GM18873 (cell line): Measurements from ENCODE around the gene SULT1A1.
"Not testable (repeated sequence)": the region's sequence is repeated elsewhere in the genome, so short reads cannot be mapped to it uniquely, and the experiment has no call there.

ENCODE experiments used
- ATAC-seq: cut with Tn5 transposase; IDR thresholded peaks from one replicate; pipeline ENCODE4 v1.9.1; 2021; ENCODE audit warnings: mild to moderate bottlenecking, moderate library complexity, moderate number of reproducible peaks; ENCODE audit not compliant: unreplicated experiment, low FRiP score

The SULT1A1 gene

DNA sequence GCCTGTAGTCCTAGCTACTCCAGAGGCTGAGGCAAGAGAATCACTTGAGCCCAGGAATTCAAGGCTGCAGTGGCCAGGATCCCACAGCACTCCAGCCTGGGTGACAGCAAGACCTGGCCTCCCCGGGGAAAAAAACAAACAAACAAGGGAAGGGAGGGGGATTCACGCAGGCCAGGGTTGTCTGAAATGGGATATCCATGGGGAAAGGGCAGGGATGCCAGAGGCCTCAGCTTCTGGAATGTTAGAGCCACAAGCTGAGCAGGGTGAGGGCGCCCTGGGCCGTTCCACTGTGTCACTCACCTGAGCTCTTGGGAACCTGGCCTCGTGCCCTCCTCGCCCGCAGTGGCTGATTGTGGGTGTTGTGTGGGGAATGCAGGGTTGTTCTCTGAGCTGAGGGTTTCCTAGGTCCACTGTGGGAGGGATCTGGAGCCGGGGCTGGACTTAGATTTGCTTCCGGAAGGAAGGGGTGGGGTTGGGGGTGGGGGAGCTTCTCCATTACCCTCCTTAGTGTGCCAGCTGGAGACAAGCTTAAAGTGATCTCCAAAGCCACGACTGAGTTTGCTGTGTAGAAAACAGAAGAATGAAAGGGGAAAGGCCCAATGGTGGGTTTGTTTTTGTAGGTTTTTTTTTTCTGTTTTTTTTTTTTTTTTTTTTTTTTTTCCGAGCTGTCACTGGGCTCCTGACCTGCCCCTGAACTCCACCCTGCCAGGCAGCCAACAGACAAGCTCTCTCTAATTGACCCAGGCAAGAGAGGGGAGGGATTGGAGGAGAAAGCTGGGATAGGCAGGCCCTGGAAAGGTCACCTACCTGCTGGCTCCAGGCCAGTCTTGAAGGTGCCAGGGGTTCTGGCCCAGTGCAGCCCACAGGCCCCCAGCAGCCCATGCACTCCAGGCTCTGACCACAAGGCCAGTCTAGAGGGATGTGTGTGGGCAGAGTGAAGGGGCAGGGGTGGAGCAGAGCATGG is at the start of gene SULT1A1:
Gene SULT1A1, minus strand, starts transcription at position 414 of the 964 bp plus-strand sequence. CDS start 1,189 bp downstream, outside the sequence.
- no peak for ATAC-seq

DNA sequence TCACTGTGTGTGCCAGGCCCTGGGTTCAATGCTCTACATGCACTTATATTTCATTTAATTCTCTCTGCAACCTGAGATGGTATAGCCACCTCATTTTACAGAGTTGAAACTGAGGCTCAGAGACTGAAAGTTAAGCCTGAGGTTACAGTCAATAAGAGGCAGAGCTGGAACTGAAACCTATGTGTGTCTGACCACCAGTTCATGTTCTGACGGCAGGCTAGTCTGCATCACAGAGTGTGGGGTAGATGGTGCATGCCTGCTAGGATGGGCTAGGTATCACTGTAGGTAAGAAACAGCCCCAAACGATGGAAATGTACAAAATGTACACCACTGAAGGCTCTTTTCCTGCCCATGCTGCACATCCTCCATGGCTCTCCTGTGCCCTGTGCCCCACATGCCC is 30.1 kb upstream of the SULT1A1 start:
- not testable (repeated sequence) for ATAC-seq

DNA sequence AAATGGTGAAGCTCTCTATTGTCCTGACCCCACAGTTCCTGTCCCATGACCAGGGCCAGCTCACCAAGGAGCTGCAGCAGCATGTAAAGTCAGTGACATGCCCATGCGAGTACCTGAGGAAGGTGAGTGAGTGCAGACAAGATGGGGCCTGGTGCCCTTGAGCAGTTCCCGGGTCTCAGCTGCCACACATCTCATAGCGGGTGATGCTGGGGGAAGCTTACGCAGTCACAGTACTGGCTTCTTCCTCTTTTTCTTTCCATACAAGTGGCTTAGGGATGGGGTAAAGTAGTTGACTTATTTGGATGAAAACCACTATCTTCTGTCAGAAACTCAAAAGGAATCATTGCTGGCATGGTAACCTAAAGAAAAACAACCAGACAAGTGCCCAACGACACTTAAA is 28.5 kb upstream of the SULT1A1 start:
- not testable (repeated sequence) for ATAC-seq

DNA sequence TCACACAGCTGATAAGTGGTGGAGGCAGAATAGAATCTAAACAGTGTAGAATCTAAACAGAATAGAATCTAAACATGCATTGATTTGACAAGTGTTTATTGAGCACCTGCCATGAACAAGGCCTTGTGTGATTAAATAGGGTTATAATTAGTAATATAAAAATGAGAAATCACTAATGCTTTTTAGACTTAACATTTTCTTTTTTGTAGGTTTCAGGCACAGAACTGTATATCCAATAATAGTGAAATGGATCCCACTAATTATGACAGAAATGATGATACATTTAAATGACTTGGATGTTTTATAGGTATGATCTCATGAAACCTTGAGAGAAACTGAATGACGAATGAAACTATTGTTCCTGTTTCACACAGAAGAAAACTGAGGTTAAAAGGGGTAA is 27.9 kb upstream of the SULT1A1 start, which contains the start of gene NPIPB8:
Gene NPIPB8, plus strand, starts transcription at position 301 of the 400 bp plus-strand sequence. CDS start 296 bp downstream, outside the sequence.
- ATAC-seq: not testable (repeated sequence)

DNA sequence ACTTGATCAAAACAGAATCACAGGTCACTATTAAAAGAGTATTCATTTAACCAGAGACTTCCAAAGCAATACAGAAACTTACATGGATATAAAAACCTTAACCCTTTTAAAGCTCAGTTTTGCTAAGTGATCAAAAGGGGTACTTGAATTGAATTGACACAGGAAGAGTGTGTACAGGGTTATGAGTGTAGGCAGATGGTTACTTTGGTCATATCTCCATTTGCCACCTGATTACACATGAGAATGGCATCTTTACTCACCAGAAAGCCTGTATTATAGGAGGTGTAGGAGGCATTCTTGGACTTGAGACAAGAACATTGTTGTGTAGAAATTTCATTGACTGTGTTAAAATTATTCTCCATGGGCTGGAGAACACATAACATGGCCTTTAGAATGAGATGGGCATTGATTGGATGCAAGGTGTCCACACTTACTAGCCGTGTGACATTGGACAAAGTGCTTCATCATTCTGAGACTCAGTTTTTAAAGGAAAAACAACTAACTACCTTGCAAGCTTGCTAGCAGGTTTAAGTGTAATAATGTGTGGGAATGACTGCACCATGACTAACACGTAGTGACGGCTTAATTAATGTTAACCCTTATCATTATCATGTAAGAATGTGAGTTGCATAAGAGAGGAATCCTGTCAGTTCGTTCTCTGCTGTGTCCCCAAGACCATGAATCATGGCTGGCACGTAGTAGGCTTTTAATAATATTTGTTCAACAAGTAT is 26.4 kb upstream of the SULT1A1 start:
- not testable (repeated sequence) for ATAC-seq

GRCh38 chr16:28630905-28631304 is 21.1 kb upstream of the SULT1A1 start:
- ATAC-seq: not testable (repeated sequence)

DNA sequence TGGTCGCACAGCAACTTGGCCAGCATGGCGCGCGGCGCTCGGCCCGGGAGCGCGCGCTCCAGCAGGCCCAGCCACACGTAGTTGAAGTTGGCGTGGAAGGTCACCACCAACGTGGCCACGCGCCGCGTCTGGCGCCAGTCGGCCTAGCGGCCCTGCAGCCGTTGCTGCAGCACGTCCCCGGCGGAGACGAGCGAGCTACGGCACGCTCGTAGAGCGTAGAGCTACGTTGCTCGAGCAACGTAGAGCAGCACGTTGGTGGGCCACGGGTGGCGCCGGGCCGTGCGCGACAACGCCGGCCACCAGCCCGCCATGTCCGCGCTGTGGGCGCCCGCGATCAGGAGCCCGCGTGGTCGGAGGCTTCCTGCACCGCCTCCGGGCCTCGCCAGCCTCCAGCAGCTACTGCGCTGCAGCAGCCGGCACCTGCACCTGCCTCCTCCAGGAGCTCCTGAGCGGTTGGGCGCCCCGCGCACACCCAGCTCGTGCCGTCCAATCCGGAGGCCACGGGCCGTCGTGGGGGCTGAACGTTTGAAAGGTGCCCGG is 13.4 kb upstream of the SULT1A1 start:
- ATAC-seq: no peak

- ATAC-seq: not testable (repeated sequence)
Measured at GRCh38 chr16:28622532-28623171, 12.8 kb upstream of the SULT1A1 start.

GRCh38 chr16:28621481-28622155 is 11.8 kb upstream of the SULT1A1 start:
- no peak for ATAC-seq

DNA sequence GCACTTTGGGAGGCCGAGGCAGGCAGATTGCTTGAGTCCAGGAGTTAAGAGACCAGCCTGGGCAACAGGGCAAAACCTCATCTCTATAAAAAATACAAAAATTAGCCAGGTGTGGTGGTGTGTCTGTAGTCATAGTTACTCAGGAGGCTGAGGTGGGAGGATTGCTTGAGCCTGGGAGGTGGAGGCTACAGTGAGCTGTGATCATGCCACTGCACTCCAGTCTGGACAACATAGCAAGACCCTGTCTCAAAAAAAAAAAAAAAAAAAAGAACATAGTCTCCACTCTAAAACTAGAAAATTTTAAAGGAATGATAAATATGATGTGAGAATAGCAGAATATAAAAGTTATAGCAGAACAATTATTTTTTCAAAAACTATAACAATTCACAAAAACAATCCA is 10.5 kb upstream of the SULT1A1 start:
- not testable (repeated sequence) for ATAC-seq

- no peak for ATAC-seq
Measured at GRCh38 chr16:28617874-28618273, 8.0 kb upstream of the SULT1A1 start.

GRCh38 chr16:28616636-28617035 is 6.8 kb upstream of the SULT1A1 start:
- no peak for ATAC-seq

GRCh38 chr16:28616224-28616577 is 6.4 kb upstream of the SULT1A1 start:
- not testable (repeated sequence) for ATAC-seq

DNA sequence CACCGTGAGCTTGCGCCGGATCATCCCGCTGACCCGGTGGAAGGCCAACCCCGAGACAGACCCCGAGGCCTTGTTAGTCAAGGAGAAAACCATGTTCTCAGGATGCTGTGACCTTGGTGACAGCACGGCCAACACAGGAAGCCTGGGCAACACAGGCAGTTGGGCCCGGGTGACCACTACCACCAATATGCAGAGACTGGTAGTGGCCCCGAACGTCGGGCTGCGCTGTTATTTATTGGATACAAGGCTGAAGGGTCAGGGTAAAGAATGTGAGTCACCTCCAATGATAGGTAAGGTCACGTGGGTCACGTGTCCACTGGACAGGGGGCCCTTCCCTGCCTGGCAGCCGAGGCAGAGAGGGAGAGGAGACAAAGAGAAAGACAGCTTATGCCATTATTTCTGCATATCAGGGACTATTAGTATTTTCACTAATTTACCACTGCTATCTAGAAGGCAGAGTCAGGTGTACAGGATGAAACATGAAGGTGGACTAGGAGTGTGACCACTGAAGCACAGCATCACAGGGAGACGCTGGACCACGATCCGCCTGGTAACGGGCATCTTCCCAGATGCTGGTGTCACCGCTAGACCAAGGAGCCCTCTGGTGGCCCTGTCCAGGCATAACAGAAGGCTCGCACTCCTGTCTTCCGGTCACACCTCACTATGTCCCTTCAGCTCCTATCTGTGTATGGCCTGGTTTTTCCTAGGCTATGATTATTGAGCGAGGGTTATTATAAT is 5.8 kb upstream of the SULT1A1 start:
- ATAC-seq: not testable (repeated sequence)

DNA sequence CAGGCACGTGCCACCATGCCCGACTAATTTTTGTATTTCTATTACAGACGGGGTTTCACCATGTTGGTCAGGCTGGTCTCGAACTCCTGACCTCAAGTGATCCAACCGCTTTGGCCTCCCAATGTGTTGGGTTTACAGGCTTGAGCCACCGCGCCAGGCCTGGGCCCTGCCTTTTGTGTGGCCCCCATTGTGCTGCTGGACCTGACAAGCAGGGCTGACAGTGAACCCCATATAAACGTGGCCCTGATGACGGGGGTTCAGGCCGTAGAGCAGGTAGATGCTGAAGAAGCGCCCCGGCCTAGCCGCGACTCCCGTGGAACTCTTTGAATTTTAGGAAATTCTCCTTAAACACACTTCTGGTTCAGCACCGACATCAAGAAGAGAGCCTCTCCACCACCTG is 4.7 kb upstream of the SULT1A1 start:
- not testable (repeated sequence) for ATAC-seq

DNA sequence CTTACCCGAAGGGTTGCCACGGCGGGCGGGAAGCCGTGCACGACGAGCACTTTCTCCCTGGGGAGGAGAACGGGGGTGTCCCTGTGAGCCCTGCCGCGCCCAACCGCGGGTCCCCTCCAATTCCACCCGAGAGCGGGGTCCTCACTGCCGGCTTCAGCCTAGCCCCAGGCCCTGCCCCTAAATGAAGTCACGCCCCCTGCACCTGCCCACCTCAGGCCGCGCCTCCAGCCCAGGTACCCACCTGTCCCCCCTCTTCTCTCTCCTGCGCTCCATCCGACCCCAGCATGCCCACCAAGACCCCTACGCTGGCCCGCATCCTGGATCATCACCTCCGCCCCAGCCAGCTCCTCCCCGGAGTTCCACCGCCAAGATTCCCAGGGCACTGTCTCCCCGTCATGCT is 4.1 kb upstream of the SULT1A1 start:
- ATAC-seq: not testable (repeated sequence)

- ATAC-seq: peak; percentile 65
Measured at GRCh38 chr16:28612359-28613280, 2.8 kb upstream of the SULT1A1 start.

- no peak for ATAC-seq
Measured at GRCh38 chr16:28610595-28611191, 849 bp upstream of the SULT1A1 start.
